Lower lobe of right lung (tissue), 2 donors: ENCODE data around the gene PIKFYVE. TPM values are rescaled to one million over a fixed set of nuclear protein-coding genes. Genes with fewer than 3 reads are reported as not detected.
"Not testable (repeated sequence)": the region's sequence is repeated elsewhere in the genome, so short reads cannot be mapped to it uniquely, and the experiment has no call there.

Experiments used
- ATAC-seq, 2 donors: fragments of 200-7000 bp; cut with Tn5 transposase; one replicate each; pipeline ENCODE4 v1.9.1; 2020 to 2022; ENCODE audit warnings: mild to moderate bottlenecking in 2 of 2, moderate library complexity in 2 of 2
- DNase-seq: peaks from one replicate; pipeline ENCODE4 v3.0.0-alpha.2; 2020
- H3K27ac ChIP-seq: fragments of 200-600 bp; one replicate; pipeline ENCODE4 v1.8.0; 2022
- H3K27me3 ChIP-seq: fragments of 200-600 bp; one replicate; pipeline ENCODE4 v1.8.0; 2022; ENCODE audit warnings: low read depth
- H3K36me3 ChIP-seq: fragments of 200-600 bp; one replicate; pipeline ENCODE4 v1.8.0; 2022; ENCODE audit warnings: mild to moderate bottlenecking
- H3K4me1 ChIP-seq: fragments of 200-600 bp; one replicate; pipeline ENCODE4 v1.8.0; 2022
- H3K4me3 ChIP-seq: fragments of 200-600 bp; one replicate; pipeline ENCODE4 v1.8.0; 2022; ENCODE audit warnings: mild to moderate bottlenecking
- H3K9me3 ChIP-seq: fragments of 200-600 bp; one replicate; pipeline ENCODE4 v1.8.0; 2022
- CTCF ChIP-seq: fragments of 200-600 bp; IDR thresholded peaks from one replicate; pipeline ENCODE4 v1.8.0; 2022; ENCODE audit warnings: antibody characterized with exemption, mild to moderate bottlenecking
- intact Hi-C: fragments of 100-400 bp; cut with DNase I; formaldehyde crosslinking; loops from one replicate; pipeline ENCODE4 v1.11.0; 2022
- total RNA-seq: library from RNA; stranded (reverse); fragmentation: NEBNext Ultra II Directional; extraction: Animal tissue kit (Norgen Biotek cat#: 25700); gene quantifications from one replicate; pipeline ENCODE4 v1.2.1, GENCODE V29; 2021
- donor health status: DM: no; HTN: yes; CAD: no; lungs with severe emphysema.

The PIKFYVE gene
- total RNA-seq, 1 donor from 2014 or later: 27.8 TPM

- no peak for DNase-seq
Observed at GRCh38 chr2:208350610-208351009, 84.6 kb downstream of the PIKFYVE start.

DNA sequence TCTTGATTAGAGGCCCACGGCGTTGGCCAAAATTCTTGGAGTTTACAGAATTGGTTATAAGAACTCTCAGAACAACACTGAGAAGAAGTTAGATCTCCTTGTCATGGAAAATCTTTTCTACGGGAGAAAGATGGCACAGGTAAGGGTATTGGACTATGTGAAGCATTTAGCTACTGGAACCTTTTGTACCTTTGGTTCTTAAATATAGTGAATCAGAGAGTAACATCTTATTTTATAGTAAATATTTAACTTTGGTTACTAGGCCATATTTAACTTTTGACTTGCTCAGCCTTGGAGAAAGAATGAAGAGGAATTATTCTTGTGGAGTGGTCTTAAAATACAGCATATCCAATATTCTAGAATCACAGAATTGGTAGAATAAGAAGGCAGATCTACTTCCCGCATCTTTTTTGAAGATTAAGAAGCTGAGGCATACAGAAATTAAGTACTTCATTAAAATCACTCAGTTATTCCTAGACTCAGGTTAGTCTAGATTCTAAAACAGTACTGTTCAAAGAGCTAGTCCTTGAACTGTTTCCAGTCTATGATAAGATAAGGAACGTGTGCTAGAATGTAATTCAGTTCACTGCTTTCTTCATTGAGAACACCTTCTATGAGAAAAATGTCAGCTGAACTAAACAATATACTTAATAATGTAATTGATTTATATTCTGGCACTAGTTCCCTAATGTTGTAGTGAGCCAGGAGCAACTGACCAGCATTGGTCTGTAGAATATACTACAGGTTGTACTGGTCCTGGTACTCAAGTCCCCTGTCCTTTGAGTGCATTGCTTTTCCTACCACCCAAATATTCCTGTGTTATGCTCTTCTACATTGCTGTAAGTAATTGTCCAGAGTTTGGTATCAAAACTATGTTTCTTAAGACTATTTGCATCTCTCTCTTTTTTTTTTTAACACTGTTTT lies 86.9 kb downstream of the PIKFYVE start:
- Histone ChIP-seq H3K4me3 (no peak overlapping the region), H3K27me3 (no peaks in the 10 kb centered on the region), H3K36me3 (peaks cover 92% of the 10 kb centered on the region), H3K4me1 (no peaks in the 10 kb centered on the region), H3K9me3 (no peaks in the 10 kb centered on the region), H3K27ac (no peak overlapping the region)
- intact Hi-C loops: no loop called here
- no peak for ATAC-seq
- no peak for TF ChIP-seq CTCF
- no peak for DNase-seq

More at GRCh38 chr2:208350610-208351009, 84.6 kb downstream of the PIKFYVE start:
- no peak for ATAC-seq
- H3K4me3 ChIP-seq: no peak overlapping the region
- H3K36me3 ChIP-seq: peaks cover 96% of the 10 kb centered on the region
- H3K27ac ChIP-seq: no peak overlapping the region
- intact Hi-C loops: no loop called here
- H3K27me3 ChIP-seq: no peaks in the 10 kb centered on the region
- H3K4me1 ChIP-seq: no peaks in the 10 kb centered on the region
- H3K9me3 ChIP-seq: no peaks in the 10 kb centered on the region
- TF ChIP-seq CTCF: no peak

DNA sequence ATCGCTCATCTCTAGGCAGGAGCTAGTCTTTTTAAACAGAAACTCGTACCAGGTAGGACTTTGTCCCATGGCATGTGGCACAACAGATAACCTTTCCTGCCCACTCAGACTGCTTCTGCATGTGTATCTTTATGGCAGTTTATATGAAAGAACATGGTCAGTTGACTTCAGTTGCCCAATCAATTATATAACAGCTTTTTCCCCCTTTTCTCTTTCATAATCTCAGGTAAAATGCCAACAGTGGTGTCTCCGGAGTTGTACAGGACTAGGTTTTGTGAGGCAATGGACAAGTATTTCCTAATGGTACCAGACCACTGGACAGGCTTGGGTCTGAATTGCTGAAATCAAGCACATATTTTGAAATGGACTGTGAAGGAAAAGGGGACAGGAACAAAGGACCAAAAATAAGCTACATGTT lies 88.9 kb downstream of the PIKFYVE start:
- peak in 1 of 2 donors; percentile 50 for ATAC-seq
- Histone ChIP-seq H3K4me1 (no peaks in the 10 kb centered on the region), H3K27me3 (no peaks in the 10 kb centered on the region), H3K27ac (no peak overlapping the region), H3K4me3 (no peak overlapping the region), H3K9me3 (no peaks in the 10 kb centered on the region), H3K36me3 (peaks cover 75% of the 10 kb centered on the region)
- TF ChIP-seq CTCF: no peak
- DNase-seq: no peak
- intact Hi-C loops: no loop called here

GRCh38 chr2:208356420-208356819 lies 90.4 kb downstream of the PIKFYVE start:
- H3K36me3 ChIP-seq: peaks cover 60% of the 10 kb centered on the region
- H3K9me3 ChIP-seq, intact Hi-C loops, ATAC-seq, H3K4me1 ChIP-seq, H3K27ac ChIP-seq, H3K27me3 ChIP-seq, H3K4me3 ChIP-seq, DNase-seq: not testable (repeated sequence)

DNA sequence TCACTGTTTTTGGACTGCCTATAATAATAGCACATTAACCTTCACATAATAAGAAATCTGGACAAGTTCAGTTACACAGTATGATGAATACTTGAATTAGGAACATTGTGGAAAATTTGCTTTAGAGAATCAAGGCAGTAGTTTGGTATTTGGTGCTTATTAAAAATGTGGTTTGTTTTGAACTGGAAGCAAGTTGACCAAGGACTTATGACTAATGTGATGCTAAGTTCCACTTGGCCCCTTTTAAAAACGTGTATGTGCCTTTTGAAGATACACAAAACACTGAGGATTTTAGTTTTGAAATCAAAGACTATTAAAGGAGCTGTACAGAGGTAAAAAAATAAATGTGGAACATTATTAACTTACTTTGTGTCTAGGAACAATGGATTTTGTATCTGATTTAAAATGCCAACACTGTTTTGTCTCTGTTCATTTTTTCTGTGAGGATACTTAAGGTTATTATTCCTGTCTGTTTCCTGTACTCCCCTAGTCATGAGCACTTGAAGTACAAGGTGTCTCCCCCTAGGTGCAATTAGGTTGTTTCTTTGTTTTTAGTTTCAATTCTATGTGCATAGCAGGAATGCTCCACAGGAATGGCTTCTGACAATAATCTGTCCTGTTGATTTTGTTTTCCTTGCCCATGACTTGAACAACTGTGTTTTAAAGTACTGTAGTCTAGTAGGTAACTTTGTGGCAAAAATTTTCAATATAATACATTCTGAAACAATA lies 91.0 kb downstream of the PIKFYVE start:
- Histone ChIP-seq H3K9me3 (no peaks in the 10 kb centered on the region), H3K4me1 (no peaks in the 10 kb centered on the region), H3K27me3 (no peaks in the 10 kb centered on the region), H3K36me3 (peaks cover 54% of the 10 kb centered on the region), H3K4me3 (no peak overlapping the region), H3K27ac (no peak overlapping the region)
- intact Hi-C loops: no loop called here
- TF ChIP-seq CTCF: no peak
- DNase-seq (no peak), ATAC-seq (no peak)
